PFSK-1 (cell line): ENCODE data around the gene LGR5.

Experiments
- POLR2AphosphoS5 ChIP-seq: IDR thresholded peaks from 2 replicates; pipeline ENCODE4 v1.6.1; 2012; ENCODE audit warnings: low read depth, mild to moderate bottlenecking, control low read depth, low read length, moderate library complexity
- TAF1 ChIP-seq: IDR thresholded peaks from 2 replicates; pipeline ENCODE4 v1.6.1; 2012; ENCODE audit warnings: low read length, control low read depth, borderline replicate concordance; ENCODE audit not compliant: insufficient read depth
- TF ChIP-seq, protein P1 (sequence below), 2 experiments: IDR thresholded peaks; 2 replicates each; pipeline versions ENCODE4 v1.6.1 to v1.8.0; 2011 to 2012; ENCODE audit warnings: low read depth in 2 of 2, low read length in 2 of 2, control low read depth in 1 of 2, inconsistent platforms in 1 of 2, mild to moderate bottlenecking in 1 of 2, moderate library complexity in 1 of 2; ENCODE audit not compliant: insufficient read depth in 1 of 2

GRCh38 chr12:71592841-71593240 lies 153.2 kb downstream of the LGR5 start:
- TF ChIP-seq TAF1, result no peak
- TF ChIP-seq, protein P1, sequence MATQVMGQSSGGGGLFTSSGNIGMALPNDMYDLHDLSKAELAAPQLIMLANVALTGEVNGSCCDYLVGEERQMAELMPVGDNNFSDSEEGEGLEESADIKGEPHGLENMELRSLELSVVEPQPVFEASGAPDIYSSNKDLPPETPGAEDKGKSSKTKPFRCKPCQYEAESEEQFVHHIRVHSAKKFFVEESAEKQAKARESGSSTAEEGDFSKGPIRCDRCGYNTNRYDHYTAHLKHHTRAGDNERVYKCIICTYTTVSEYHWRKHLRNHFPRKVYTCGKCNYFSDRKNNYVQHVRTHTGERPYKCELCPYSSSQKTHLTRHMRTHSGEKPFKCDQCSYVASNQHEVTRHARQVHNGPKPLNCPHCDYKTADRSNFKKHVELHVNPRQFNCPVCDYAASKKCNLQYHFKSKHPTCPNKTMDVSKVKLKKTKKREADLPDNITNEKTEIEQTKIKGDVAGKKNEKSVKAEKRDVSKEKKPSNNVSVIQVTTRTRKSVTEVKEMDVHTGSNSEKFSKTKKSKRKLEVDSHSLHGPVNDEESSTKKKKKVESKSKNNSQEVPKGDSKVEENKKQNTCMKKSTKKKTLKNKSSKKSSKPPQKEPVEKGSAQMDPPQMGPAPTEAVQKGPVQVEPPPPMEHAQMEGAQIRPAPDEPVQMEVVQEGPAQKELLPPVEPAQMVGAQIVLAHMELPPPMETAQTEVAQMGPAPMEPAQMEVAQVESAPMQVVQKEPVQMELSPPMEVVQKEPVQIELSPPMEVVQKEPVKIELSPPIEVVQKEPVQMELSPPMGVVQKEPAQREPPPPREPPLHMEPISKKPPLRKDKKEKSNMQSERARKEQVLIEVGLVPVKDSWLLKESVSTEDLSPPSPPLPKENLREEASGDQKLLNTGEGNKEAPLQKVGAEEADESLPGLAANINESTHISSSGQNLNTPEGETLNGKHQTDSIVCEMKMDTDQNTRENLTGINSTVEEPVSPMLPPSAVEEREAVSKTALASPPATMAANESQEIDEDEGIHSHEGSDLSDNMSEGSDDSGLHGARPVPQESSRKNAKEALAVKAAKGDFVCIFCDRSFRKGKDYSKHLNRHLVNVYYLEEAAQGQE (IDR thresholded peaks at IDR 0.05; ENCODE audit: insufficient read depth in 1 of 2, low read depth in 2 of 2, low read length in 2 of 2), result no peak
- TF ChIP-seq POLR2AphosphoS5, result no peak
